Omental fat pad (tissue), 4 donors: Measurements from ENCODE around the gene AXDND1. TPM values are rescaled to one million over a fixed set of nuclear protein-coding genes. Genes with fewer than 3 reads are reported as not detected.
A peak's percentile ranks its signal among the peaks of the same experiment; 100 is the strongest.

Experiments used
- ATAC-seq: fragments of 150-250 bp; one replicate; pipeline ENCODE4 v1.9.1; 2016; ENCODE audit warnings: mild to moderate bottlenecking, moderate library complexity; ENCODE audit not compliant: low FRiP score
- DNase-seq: peaks from one replicate; pipeline ENCODE4 v3.0.0-alpha.2; 2019; ENCODE audit warnings: low spot score
- total RNA-seq, 4 donors: library from RNA; depleted of rRNA; stranded (reverse); fragments of >200 nt; gene quantifications; one replicate each; pipeline ENCODE4 v1.1.0, GENCODE V29; 2016
- TF ChIP-seq, protein P1 (sequence below), 3 donors: fragments of 450-650 bp; IDR thresholded peaks; one replicate each; pipeline ENCODE4 v1.5.1; 2016 to 2017; ENCODE audit warnings: antibody characterized with exemption in 3 of 3, mild to moderate bottlenecking in 3 of 3, moderate library complexity in 2 of 3

AXDND1 gene
- total RNA-seq, 4 donors from 2014 or later = 0.25 to 0.28 TPM; not detected in 2

DNA sequence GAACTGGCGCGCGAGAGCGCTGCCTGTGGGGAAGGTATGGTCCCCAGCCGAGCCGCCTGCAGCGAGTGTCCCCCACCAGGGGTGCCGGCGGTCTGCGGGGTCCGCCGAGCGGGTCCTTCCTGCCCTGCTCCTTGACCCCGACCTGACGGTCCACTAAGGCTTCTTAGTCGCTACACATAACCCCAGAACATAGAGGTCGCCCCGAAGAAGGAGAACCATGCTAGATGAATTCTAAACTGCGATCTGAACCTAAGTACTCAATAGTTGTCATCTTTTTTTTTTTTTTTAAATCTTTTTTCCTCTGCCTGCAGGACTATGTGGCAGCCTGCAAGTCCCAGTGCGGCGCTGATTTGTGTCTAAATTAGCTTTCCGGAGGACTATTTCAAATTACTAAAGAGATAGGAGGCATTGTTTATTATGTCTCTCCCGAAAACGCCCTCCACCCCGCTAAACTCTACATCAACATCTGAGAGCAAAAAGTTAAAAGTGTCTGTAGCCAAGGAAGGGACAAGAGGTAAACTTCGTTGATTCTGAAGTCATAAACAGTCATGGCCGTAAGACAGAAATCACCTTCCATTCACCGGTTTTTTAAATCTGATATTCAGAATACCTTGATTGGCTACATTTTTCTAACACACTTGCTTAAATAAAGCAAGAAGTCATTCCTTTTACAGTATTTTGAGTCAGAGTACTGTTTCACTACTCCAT is 476 bp downstream of the AXDND1 start:
- TF ChIP-seq, protein P1, sequence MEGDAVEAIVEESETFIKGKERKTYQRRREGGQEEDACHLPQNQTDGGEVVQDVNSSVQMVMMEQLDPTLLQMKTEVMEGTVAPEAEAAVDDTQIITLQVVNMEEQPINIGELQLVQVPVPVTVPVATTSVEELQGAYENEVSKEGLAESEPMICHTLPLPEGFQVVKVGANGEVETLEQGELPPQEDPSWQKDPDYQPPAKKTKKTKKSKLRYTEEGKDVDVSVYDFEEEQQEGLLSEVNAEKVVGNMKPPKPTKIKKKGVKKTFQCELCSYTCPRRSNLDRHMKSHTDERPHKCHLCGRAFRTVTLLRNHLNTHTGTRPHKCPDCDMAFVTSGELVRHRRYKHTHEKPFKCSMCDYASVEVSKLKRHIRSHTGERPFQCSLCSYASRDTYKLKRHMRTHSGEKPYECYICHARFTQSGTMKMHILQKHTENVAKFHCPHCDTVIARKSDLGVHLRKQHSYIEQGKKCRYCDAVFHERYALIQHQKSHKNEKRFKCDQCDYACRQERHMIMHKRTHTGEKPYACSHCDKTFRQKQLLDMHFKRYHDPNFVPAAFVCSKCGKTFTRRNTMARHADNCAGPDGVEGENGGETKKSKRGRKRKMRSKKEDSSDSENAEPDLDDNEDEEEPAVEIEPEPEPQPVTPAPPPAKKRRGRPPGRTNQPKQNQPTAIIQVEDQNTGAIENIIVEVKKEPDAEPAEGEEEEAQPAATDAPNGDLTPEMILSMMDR (IDR thresholded peaks at IDR 0.05) = no peak
- DNase-seq (no peak), ATAC-seq (no peak)

DNA sequence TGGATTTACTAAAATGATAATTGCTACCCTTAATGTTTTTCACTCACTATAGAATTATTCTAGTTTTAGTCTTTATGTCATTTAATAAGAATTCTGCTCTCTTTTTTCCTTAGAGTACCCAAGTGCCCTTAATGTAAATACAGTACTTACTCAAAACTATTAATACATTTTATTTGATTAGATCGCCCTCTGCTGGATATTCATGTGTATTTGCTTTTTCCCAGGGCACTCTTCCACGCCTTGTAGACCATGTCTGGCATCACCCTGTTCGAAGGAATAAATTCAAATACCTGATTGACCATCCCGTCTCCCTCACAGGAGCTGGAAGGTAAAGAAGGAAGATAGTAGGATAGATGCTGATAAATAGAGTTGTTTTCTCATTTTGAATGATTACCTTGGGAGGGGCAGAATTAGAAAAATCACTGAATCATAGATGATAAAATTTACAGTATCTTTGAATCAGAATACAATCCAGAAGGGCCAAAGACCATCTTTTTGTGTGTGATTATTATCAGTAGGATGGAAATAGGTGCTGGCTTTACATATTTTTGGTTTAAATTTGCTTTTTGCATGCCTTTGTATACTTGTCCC is 4.1 kb downstream of the AXDND1 start:
- ATAC-seq = peak; percentile 52
- DNase-seq = no peak
- TF ChIP-seq, protein P1 (IDR thresholded peaks at IDR 0.05) = peak in 2 of 3 donors; percentile 22 to 33

DNA sequence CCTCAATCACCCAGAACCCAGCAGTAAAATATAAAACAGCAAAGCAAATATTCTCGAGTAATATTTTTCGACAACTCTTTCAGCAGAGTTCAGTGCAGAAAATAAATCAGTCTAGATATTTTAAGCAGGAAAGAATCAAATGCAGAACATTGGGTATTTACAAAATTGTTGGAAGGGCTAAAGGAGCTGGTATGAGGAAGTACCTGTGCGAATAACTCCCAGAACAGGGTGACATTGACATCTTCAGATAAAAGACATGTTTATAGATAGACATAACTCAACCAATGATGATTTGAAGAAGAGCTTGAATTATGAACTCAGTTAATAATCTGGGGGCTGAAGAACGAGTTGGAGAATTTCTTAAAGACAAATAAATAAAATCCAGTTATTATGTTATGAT is 6.4 kb downstream of the AXDND1 start:
- TF ChIP-seq, protein P1 (IDR thresholded peaks at IDR 0.05) = no peak
- ATAC-seq (no peak), DNase-seq (no peak)

DNA sequence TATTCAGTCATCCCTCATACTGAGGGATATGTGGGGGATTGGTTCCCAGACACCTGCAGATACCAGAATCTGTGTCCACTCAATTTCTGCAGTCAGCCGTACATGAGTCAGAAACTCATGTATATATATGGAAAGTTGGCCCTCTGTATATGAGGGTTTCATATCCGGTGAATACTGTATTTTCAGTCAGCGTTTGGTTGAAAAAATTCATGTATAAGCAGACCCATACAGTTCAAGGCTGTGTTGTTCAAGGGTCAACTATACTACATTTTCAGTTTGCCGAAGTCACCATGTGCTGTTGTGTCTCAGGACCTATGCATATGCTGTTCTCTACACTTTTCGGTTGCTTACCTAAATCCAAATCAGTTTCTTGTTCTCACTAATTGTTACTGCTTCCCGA is 10.5 kb downstream of the AXDND1 start:
- no peak for DNase-seq
- ATAC-seq = no peak

DNA sequence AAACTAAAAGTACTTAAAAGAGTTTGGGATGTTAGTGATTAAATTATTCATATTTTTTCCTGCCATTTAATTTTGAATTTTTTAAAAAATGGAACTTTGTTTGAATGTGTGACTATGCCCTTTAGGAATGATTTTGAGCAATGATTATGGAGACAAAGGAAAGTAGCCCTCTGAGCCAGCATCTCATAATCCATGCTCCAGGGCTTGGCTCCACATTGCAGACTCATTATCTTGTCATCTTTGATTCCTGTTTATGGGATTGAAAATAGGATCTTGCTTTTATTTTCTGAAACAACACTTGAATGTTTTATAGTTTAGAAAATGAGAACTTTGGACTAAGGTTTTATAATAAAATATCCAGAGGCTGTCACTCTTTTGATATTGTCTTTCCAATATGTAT is 14.5 kb downstream of the AXDND1 start:
- ATAC-seq = no peak
- TF ChIP-seq, protein P1 (IDR thresholded peaks at IDR 0.05) = no peak
- no peak for DNase-seq

More for the DNA sequence above, 10.5 kb downstream of the AXDND1 start:
- TF ChIP-seq, protein P1 (IDR thresholded peaks at IDR 0.05) = no peak

DNA sequence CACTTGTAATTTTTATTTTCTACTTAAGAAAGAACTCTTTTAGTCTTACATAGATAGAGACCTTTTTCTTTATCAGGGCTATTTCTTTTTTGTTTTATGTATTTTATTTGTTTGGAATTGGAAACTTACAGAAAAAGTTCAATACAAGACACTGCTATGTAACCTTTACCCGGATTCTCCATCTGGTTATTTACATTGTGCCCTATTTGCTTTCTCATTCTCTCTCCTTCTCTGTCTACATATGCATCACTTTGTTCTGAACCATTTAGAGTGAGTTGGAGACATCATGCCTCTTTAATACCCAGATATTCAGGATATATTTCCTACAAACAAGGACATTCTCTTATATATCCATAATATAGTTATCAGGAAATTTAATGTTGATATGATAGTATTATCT is 18.3 kb downstream of the AXDND1 start:
- ATAC-seq (no peak), DNase-seq (no peak)
- TF ChIP-seq, protein P1 (IDR thresholded peaks at IDR 0.05) = no peak

DNA sequence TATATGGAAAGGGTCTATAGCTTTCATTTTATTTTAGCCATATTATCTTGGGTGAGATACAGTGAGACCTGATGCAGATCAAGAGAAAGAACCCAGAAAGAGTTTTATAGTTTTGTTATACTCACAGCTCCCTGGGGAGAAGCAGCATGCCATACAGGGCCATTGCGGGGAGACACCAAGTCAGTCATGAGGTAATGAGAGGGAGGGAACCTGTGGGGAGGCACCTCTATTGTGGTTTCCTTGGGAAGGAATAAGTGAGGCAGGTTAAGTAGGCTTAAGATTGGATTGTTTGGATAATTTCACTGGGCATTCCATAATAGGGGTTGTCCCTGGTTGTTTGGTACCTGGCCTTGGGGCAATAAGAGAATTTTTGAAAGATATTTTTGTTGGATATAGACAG is 19.7 kb downstream of the AXDND1 start:
- no peak for ATAC-seq
- TF ChIP-seq, protein P1 (IDR thresholded peaks at IDR 0.05) = no peak
- DNase-seq = no peak
